ENCODE measurements around the gene EFHC1. TPM values are rescaled to one million over a fixed set of nuclear protein-coding genes. Genes with fewer than 3 reads are reported as not detected.

The EFHC1 gene
- total and polyA plus RNA-seq, 2 donors from 2014 or later, result 25.4 to 33.9 TPM

GRCh38 chr6:52503323-52503747, 83.2 kb downstream of the EFHC1 start:
- DNase-seq, result peak in 2 of 5 donors; percentile 21 to 69
- Histone ChIP-seq H3K27ac (ENCODE audit: low read depth in 2 of 2, low read length in 2 of 2) (peak overlapping the region; percentile 74 to 84), H3K4me3 (ENCODE audit: low read length in 3 of 3) (no peak overlapping the region), H3K36me3 (ENCODE audit: control insufficient read depth in 2 of 3, insufficient read depth in 3 of 3, low read length in 3 of 3) (peaks cover 0 to 8% (median 3%) of the 10 kb centered on the region in 3 donors), H3K9me3 (ENCODE audit: control insufficient read depth in 2 of 3, insufficient read depth in 1 of 3, low read length in 3 of 3) (no peaks in the 10 kb centered on the region), H3K27me3 (ENCODE audit: control insufficient read depth, insufficient read depth, low read length) (no peaks in the 10 kb centered on the region), H3K9ac (ENCODE audit: low read length in 3 of 3) (peak overlapping the region in 1 of 3 donors; percentile 4), H3K4me1 (ENCODE audit: control insufficient read depth in 2 of 3, insufficient read depth in 2 of 3, low read depth in 1 of 3, low read length in 3 of 3) (peaks cover 0 to 14% (median 8%) of the 10 kb centered on the region in 3 donors)
- intact Hi-C loops (cut with DNase I), result no loop called here
- no peak for TF ChIP-seq CTCF (IDR thresholded peaks at IDR 0.05; ENCODE audit: borderline replicate concordance, extremely low read depth, insufficient read depth)
- no peak for FAIRE-seq

- no peaks in the 10 kb centered on the region for H3K27me3 ChIP-seq (ENCODE audit: control insufficient read depth, insufficient read depth, low read length)
- FAIRE-seq (no peak), DNase-seq (peak in 3 of 5 donors; percentile 51 to 98 (median 53))
- H3K36me3 ChIP-seq (ENCODE audit: control insufficient read depth in 2 of 3, insufficient read depth in 3 of 3, low read length in 3 of 3), result peaks cover 2 to 10% (median 3%) of the 10 kb centered on the region in 3 donors
- TF ChIP-seq CTCF (IDR thresholded peaks at IDR 0.05; ENCODE audit: borderline replicate concordance, extremely low read depth, insufficient read depth), result no peak
- H3K4me3 ChIP-seq (ENCODE audit: low read length in 3 of 3), result peak overlapping the region in 1 of 3 donors; percentile 12
- H3K4me1 ChIP-seq (ENCODE audit: control insufficient read depth in 2 of 3, insufficient read depth in 2 of 3, low read depth in 1 of 3, low read length in 3 of 3), result peaks cover 0 to 14% (median 8%) of the 10 kb centered on the region in 3 donors
- H3K9me3 ChIP-seq (ENCODE audit: control insufficient read depth in 2 of 3, insufficient read depth in 1 of 3, low read length in 3 of 3), result no peaks in the 10 kb centered on the region
- intact Hi-C loops (cut with DNase I), result no loop called here
- H3K9ac ChIP-seq (ENCODE audit: low read length in 3 of 3), result peak overlapping the region in 1 of 3 donors; percentile 4
- peak overlapping the region; percentile 74 to 84 for H3K27ac ChIP-seq (ENCODE audit: low read depth in 2 of 2, low read length in 2 of 2)
Observed at GRCh38 chr6:52503851-52504781, 84.0 kb downstream of the EFHC1 start.

DNA sequence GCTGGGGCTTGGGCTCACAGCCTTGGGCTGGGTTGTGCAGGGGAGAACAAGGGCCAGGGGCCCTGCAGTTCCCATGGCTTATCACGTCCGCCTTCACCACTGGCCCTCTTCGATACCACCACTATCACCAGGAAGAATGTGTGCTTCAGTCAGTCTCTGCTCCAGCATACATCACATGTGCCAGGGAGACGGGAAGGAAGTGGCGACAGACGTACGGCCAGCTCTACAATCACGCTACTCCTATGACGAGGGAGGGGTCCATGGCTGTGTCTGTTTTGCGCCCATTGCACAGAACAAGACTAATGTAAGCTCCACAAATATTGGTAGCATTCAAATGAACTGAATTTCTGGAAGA, 84.6 kb downstream of the EFHC1 start:
- Histone ChIP-seq H3K27me3 (ENCODE audit: control insufficient read depth, insufficient read depth, low read length) (no peaks in the 10 kb centered on the region), H3K36me3 (ENCODE audit: control insufficient read depth in 2 of 3, insufficient read depth in 3 of 3, low read length in 3 of 3) (peaks cover 3 to 11% (median 6%) of the 10 kb centered on the region in 3 donors), H3K4me1 (ENCODE audit: control insufficient read depth in 2 of 3, insufficient read depth in 2 of 3, low read depth in 1 of 3, low read length in 3 of 3) (peaks cover 0 to 14% (median 8%) of the 10 kb centered on the region in 3 donors), H3K27ac (ENCODE audit: low read depth in 2 of 2, low read length in 2 of 2) (peak overlapping the region; percentile 74 to 84), H3K9me3 (ENCODE audit: control insufficient read depth in 2 of 3, insufficient read depth in 1 of 3, low read length in 3 of 3) (no peaks in the 10 kb centered on the region), H3K4me3 (ENCODE audit: low read length in 3 of 3) (peak overlapping the region in 1 of 3 donors; percentile 12), H3K9ac (ENCODE audit: low read length in 3 of 3) (no peak overlapping the region)
- FAIRE-seq (no peak), DNase-seq (no peak)
- intact Hi-C loops (cut with DNase I), result no loop called here
- TF ChIP-seq CTCF (IDR thresholded peaks at IDR 0.05; ENCODE audit: borderline replicate concordance, extremely low read depth, insufficient read depth), result no peak

Measured in kidney (tissue), 14 donors.